ENCODE results near the gene FBP2.
A peak's percentile ranks its signal among the peaks of the same experiment; 100 is the strongest.

FBP2 gene

DNA sequence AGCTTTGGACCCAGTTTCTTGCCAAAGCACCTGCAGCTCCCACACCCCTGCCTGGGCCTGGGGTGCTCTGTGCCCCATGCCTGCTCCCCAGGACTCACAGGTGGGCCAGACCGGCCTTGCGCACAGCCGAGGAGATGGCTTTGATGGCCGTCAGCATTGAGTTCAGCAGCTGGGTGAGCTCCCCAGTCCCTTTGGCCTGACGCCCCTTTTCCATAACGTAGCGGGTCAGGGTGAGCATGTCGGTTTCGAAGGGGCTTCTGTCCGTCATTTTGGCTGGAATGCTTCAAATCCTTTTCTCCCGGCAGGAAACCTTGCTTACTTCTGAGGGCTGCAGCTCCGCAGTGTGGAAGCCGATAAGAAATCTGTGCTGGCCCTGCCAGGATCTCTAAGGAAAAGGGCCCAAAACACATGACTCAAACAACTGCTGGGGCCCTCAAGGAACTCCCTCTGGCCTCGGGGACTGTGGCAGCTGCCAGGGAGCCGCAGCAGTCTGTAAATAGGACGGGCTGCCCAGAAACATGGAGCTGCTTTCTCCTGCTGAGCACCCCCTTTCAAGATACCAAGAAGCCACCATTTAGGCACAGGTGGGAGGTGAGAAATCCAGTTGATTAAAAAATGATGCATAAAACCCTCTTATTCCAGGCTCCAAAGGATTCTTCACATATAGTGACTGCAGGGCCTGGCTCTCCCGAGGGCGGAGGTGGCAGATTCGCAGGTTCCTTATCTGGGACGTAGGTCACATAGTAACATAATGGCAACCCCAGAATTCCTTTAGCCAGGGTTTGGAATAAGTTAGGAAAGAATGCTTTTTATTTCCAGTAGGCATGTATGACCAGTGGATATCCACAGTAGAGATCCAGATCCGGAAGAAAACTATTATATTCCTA is at the start of gene FBP2:
TSS of gene FBP2 (minus strand) at position 366 of the 887 bp plus-strand sequence. CDS start at position 268, 98 bp downstream.
- no peak for DNase-seq (ENCODE audit: low read depth)

DNA sequence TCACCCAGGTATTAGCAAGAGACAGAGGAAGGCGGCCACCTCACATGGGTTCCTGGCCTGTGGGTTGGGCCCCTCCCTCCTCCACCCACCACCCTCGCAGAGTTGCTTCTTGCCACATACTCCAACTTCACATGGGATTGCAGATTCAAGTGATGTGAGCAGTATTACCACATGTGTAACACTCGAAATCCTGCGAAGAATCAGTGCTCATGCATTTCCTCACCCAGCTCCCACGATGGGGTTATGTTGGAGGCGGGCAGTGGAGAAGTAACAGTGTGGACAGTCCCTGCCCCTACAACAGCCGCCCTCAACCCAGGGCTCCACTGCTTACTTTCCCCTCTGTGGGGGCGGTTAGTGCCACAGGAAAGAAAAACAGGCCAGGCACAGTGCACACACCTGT is 49.6 kb upstream of the FBP2 start:
- DNase-seq (ENCODE audit: low read depth) = no peak

DNA sequence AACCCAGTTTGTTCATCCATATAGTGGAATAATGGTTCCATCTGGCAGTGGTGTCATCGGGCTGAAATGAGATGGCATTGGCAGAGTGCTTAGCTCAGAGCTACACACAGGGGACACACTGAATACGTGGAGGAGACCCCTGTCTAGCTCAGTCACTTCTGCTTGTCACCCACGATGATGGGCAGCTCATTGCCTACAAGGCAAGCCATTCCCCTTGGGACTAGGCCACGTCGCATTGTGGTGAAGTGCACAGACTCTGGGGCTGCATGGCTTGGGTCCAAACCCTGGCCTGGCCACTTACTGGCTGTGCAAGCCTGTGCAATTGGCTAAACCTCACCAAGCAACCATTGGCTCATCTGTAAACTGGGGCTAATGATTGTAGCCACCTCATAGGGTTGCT is 48.9 kb upstream of the FBP2 start:
- DNase-seq (ENCODE audit: low read depth) = no peak

DNA sequence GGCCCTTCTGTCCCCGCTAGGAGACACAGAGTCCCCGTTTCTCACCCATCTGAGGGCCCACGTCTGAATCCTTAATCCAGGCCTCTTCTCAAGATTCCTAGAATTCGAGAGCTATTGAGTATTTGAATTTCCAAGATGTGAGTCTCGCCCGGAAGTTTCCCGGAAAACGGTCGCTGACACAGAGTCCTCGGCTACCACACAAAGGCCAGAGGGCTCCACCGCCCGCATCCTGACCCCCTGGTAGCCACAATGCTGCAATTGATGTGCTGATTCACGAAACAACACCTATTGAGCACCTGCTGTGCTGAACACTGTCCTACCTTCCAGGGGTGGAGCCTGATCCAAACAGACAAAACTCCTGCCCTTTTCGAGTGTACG is 46.4 kb upstream of the FBP2 start:
- no peak for DNase-seq (ENCODE audit: low read depth)

DNA sequence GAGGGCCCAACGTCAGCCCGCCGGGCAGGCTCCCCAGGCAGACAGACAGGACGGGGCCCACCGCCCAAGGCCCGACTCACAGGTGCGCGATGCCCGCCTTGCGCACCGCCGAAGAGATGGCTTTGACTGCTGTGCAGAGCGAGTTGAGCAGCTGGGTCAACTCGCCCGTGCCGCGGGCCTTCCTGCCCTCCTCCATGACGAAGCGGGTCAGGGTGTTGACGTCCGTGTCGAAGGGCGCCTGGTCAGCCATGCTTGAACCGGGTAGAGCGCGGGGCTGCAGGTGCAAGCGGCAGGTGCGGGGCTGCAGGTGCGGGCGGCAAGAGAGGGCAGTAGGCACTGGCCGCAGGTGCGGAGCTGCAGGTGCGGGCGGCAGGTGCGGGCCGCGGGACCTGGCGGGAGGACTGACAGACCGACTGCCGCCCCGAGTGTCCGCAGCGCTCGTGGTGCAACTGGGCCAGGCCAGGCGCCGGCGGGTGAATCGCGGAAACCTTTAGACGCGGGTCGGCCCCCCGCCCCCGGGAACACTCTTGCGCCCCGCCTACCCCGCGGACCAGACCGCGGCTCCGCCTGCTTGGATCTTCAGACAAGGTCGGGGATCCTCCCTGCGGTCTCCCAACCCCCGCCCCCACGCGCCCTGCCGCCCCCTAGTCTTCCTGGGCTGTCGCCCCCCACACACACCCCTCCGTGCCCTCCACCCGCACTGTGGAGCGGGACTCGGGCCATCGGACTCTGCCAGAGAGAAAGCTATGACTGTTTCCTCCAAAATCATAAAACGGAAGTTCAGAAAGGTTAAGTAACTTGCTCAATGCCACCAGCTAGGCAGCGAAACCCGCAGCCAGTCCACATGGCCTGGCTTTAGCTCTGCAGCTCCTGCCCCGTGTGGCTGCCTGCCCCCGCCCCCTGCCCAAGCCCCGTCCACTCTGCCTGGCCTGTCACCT is 45.7 kb upstream of the FBP2 start, which contains the start of gene FBP1:
TSS of gene FBP1 (minus strand) at position 458 of the 938 bp plus-strand sequence. CDS start at position 250, 208 bp downstream.
- no peak for DNase-seq (ENCODE audit: low read depth)

DNA sequence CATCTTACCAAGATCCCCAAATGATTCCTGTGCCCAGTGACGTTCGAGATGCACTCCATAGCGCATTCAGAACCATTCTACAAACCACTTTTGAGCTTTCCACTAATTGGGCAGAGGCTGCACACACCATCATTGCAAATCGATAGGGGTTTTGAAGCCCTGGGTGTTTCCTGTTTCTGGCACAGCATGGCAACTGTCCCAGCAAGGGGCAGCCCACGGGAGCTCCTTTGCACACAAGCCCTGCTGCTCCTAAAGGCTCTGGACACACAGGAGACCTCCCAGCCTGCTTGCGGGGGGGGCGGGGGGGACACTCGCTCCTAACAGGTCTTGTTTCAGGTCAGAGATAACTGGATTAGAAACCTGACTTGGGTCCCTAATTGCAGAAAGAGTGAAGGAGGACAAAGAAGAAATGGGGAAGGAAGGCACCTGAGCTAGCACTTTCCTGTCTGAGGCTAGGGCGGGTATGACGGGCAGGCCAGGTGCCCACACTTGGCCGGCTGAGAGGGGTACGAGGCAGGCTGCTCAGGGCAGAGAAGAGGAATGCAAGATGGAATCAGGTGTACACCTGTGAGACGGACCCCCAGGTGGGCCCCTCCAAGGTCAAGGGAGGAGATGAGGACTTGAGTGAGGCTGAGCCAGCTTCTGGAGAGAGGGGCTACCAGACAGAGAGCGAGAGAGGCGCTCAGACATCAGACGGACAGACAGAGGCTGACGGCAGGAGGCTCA is 44.9 kb upstream of the FBP2 start:
- DNase-seq (ENCODE audit: low read depth) = no peak

DNA sequence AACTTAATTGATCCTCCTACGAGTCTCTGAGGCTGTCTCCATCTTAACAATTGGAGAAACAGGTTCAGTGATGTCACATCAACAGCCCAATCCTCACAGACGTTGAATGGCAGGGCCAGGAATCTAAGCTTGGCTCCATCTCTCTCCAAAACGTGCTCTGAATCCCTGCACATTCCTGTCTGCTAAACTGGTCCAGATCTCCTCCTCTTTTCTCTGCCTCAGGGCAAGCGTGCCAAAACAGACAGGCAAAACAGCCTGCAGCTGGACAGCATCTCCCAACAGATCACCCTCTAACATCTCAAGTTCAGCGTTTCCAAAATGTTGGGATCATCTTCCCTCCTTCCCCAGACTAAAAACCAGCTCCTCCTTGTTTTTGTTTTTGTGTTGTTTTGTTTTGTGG is 39.1 kb upstream of the FBP2 start:
- no peak for DNase-seq (ENCODE audit: low read depth)

DNA sequence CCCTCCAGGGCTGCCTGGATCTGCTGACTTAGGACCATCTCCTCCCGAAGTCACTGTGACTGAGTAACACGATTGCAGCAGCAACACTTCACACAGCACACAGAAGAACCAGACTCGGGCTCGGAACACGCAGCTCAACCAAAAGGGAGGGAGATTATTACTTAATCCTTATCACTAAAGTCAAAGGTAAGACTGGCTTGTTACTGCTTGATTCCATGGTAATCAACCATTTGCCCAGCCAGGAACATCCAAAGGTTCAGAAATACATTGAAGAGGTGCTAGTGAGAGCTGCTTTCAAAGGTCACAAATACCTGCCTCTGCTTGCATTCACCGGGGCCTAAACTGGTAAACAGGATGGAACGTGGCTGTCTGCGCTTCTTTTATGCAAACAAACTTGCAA is 38.0 kb upstream of the FBP2 start:
- DNase-seq (ENCODE audit: low read depth) = no peak

DNA sequence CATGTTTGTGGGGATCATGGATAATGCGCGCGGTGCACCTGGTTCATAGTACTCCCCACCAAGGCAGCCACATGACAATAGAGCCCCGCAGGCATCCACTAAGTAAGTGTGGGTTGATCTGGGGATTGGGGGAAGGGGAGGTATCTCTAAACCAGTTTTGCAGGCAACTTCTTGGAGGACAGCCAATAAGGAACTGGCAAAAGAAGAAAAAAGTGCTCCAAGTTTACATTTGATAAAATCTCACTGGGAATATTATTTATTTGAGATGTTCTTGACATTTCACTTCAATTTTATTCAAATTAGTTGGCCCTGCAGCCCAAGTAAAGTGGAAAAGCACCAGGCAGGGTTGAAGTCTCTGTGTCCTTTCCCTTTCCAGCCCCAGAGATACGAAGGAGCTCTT is 37.2 kb upstream of the FBP2 start:
- no peak for DNase-seq (ENCODE audit: low read depth)

DNA sequence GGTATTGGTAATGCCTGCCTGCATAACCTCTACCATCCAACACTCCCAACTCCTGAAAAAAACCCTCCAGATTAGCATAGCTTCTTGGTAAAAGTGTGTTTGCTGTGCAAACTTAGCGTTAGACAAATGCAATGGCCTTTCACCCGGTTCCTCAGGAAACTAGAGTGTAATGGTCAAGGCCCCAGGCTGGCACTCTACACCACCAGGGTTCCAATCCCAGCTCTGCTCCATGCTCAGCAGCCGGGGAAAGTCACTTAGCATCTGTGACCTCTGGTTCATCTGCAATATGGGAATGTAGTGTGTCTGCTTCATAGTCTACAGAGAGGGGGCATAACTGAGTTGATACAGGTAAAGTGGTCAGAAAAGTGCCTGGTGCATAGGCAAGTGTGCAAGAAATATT is 36.7 kb upstream of the FBP2 start:
- no peak for DNase-seq (ENCODE audit: low read depth)

DNA sequence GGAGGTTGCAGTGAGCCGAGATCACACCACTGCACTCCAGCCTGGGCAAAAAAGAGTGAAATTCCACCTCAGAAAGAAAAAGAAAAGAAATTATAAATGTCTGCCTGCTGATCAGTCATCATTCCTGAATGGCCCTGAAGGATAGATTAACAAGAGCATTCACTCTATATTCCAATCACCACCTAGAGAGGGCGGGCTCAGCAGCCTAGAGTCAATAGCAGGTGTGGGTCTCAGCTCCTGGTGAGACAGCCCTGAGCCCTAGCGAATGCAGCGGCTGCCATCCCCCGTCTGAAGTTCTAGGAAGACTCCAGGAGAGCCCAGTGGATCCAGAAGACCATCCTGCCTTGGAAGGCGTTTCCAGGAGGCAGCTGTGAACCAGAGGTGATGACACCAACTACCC is 33.7 kb upstream of the FBP2 start:
- DNase-seq (ENCODE audit: low read depth) = no peak

DNA sequence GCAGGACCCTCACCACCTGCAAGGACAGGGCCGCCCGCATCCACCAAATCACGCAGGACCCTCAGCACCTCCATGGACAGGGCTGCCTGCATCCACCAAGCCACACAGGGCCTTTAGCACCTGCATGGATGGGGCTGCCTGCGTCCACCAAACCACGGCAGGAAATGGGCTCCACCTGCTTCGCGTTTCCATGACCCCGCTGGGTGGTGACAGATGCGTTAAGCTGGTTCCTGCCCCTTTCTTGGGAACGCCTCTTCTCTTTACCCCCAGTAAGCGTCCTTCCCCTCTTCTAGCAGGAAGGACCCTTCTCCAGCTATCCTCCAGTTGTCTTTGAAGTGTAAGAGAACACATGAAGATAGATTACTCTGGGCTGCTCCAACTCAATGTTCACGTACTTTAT is 32.2 kb upstream of the FBP2 start:
- DNase-seq (ENCODE audit: low read depth) = no peak

DNA sequence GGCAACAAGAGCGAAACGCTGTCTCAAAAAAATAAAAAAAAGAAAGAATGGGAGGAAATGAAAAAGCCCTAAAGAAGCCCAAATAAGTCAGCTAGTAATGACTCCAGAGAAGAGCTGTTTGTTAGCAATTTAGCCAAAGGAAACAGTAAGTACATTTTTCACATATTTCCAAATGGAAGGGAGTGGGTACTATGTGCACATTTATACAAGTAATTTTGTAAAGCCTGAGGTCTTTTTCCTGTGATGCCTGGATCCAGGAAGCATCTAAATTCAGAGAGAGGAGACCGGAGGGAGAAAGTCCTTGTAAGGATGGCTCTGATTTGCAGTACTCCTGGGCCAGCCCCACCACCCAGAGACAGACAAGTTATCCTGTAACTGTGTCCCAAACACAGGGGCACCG is 31.0 kb upstream of the FBP2 start:
- no peak for DNase-seq (ENCODE audit: low read depth)

DNA sequence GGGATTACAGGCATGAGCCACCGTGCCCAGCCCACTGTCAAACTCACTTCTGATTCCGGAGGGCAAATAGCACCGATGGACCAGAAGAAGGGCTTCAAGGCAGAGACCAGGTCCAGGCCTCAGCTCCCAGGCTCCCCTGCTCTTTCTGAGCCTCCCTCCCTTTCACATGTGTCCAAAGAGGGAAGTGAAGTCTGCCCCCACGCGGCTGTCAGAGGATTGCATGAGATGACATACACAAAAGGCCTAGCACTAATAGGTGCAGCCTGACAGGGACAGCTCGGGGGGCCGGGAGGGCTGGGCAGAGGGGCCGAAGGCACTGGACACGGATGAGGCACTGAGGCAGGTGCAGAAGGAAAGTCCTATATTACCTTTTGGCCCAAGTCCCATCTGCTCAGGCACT is 29.6 kb upstream of the FBP2 start:
- DNase-seq (ENCODE audit: low read depth) = peak; percentile 32

DNA sequence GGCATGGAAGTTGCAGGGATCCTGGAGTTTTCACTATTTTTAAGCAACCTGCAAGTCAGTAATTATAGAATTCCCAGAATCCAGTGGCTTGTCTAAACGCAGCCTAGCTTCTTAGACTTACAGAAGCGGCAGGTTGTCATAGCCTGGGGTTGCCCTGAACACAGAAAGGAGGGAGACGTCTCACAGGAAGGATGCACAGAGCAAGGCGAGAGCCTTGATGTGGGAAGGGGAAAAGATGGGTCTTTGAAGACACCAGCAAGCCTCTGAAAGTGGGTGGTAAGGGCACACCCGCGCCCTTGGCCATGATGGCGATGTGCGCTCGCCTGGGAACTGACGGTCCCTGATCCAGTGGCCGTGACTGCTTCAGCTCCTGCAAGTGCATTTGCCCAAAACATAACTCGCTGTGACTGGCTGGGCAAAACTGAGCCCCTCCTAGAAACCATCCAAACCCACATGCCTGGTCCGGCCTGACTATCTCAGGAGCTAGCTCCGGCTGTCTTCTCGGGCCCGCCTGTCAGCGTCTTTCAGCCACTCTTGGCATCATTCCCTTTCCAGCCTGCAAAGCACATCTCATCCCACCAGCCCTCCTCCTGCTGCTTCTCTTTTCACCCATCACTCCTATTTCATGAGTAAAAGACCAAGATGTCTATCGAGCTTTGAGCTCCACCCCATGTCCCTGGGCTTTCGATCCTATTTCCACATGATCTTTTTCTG is 28.6 kb upstream of the FBP2 start:
- DNase-seq (ENCODE audit: low read depth) = no peak

DNA sequence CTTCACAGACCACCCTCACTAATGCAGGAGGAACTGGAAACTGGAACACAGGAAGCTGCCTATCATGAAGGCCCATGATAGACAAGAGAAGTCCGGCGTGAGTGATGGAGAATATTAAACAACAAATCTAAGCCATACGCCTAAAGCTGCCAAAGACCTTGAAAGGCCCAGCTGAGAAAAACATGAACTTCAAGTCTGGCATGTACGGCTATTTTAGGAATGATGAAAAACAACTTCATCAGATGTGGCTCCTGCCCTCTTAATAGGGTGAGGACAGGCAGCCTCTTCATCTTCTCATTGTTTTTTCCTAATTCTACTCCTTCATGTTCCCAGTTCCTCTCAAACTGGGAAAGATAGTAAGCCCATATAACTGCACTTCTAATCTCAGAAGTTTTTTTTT is 25.4 kb upstream of the FBP2 start:
- DNase-seq (ENCODE audit: low read depth) = peak; percentile 17

DNA sequence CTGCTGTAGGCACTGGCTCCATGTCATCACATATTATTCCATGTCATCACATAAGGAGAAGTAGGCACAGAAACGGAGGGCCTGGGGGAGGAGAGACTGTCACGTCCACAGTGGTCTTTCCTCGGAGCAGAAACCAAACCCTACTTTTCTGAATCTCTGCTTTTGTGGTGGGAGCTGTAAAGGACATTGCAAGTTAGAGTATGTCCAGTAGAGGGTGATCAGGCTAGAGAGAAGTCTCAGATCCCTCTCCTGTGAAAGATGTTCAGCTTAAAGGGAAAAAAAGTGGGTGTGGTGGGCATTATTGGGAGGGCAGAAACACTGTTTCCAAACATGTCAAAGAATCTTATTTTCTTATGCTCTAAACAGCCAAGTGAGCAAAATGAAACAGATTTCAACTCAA is 19.4 kb upstream of the FBP2 start:
- peak; percentile 3 for DNase-seq (ENCODE audit: low read depth)

DNA sequence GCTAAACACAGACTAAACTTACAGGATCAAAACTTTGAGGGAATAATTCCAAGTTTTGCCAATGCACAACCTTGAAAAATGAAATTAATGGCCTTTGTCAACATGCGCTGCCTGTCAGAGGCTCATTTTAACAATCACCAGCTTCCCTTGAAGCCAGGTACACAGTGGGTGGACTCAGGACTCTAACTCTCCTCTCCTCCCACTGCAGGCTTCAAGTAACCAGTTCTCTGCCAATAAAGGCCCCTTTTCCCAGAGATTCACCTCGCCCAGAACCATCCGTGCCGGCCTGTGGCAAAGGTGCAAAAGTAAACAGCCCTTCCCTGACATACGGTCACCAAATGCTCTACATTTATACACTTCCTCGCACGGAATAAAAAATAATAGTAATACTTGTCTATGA is 18.4 kb upstream of the FBP2 start:
- no peak for DNase-seq (ENCODE audit: low read depth)

DNA sequence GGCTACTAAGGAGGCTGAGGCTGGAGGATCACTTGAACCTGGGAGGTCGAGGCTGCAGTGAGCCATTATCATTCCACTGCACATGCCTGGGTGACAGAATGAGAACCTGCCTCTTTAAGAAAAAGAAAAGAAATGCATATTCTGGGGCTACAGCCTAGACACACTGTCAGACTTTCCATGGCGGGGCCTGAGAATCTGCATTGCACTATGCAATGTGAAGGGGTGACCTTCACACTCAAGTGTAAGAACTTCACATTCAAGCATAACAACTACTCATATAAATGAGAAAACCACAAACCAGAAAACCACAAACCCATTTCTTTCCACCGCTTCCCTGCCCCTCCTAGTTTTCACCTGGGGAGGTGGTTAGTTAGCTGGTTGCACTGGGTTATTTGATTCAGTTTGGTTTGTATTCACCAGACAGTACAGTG is 18.0 kb upstream of the FBP2 start:
- no peak for DNase-seq (ENCODE audit: low read depth)

DNA sequence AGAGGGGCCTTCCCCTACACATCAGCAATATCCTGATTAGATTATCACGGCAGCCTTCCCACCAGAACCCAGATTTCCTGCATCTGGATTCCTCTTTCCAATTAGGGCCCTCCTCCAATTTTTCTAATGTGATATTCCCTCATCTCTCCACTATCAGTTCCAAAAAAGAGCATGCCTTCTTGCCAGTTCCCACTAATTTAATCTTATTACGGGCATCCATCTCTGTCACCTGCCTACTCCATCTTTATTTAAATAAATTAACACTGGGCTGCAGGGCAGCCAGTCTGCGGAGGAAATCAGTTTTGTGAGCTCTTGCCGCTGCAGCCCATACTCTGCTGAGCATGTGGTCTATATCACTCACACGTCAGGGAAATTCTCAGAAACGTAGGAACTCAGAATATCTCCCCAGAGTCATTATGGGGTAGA is 16.6 kb upstream of the FBP2 start:
- DNase-seq (ENCODE audit: low read depth) = no peak

DNA sequence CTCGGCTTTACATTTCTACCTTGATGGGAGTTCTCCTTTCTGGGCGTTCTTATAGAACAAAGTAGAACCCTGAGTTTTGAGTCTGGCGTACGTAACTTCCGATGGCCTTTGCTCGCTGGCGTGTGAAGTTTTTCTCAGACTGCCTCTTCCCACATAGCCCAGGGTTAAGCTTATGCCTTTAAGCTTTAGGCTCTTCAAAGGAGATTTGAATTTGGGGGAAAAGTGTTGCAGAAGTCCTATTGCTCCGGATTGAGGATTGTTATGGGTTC is 13.7 kb upstream of the FBP2 start:
- DNase-seq (ENCODE audit: low read depth) = no peak
